ENCODE results near the gene PRR19. TPM values are rescaled to one million over a fixed set of nuclear protein-coding genes. Genes with fewer than 3 reads are reported as not detected.

The PRR19 gene
- total and polyA plus RNA-seq, 10 of the 15 experiments (the other 5 are each of a cell fraction or from before 2014, with no cell fraction given): 0.09 to 1.7 (median 0.73) TPM; not detected in 1

DNA sequence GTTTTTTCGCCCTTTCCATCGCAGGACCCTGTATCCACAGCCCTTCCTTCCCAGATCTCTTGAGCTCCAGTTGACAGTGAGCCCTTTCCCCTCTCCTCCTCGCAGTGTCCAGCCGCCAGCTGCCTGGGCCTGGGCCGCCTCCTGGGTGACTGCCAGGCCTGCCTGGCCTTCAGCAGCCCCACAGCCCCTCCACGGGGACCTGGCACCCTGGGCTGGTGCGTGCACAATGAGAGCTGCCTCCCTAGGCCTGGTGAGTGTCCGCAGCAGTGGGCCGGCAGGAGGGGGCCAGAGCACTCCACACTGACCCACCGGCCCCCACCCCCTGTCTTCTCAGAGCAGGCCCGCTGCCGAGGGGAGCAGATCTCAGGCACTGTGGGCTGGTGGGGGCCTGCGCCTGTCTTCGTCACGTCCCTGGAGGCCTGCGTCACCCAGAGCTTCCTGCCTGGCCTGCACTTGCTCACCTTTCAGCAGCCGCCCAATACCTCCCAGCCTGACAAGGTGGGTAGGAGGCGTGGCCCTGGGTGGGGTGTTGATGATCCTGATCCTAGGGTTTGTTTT, 42.5 kb downstream of the PRR19 start (continued):
- TF ChIP-seq, protein P1, sequence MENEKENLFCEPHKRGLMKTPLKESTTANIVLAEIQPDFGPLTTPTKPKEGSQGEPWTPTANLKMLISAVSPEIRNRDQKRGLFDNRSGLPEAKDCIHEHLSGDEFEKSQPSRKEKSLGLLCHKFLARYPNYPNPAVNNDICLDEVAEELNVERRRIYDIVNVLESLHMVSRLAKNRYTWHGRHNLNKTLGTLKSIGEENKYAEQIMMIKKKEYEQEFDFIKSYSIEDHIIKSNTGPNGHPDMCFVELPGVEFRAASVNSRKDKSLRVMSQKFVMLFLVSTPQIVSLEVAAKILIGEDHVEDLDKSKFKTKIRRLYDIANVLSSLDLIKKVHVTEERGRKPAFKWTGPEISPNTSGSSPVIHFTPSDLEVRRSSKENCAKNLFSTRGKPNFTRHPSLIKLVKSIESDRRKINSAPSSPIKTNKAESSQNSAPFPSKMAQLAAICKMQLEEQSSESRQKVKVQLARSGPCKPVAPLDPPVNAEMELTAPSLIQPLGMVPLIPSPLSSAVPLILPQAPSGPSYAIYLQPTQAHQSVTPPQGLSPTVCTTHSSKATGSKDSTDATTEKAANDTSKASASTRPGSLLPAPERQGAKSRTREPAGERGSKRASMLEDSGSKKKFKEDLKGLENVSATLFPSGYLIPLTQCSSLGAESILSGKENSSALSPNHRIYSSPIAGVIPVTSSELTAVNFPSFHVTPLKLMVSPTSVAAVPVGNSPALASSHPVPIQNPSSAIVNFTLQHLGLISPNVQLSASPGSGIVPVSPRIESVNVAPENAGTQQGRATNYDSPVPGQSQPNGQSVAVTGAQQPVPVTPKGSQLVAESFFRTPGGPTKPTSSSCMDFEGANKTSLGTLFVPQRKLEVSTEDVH (IDR thresholded peaks at IDR 0.05; ENCODE audit: low read depth, partially characterized antibody): no peak
- TF ChIP-seq EED (IDR thresholded peaks at IDR 0.05; ENCODE audit: low read depth) (no peak), NFXL1 (IDR thresholded peaks at IDR 0.05; ENCODE audit: borderline replicate concordance) (no peak), FOXK2 (IDR thresholded peaks at IDR 0.05) (no peak)

GRCh38 chr19:42345191-42345812, 43.4 kb downstream of the PRR19 start:
- Histone ChIP-seq H3K4me1 (ENCODE audit: control insufficient read depth, insufficient read depth, low read length) (no peaks in the 10 kb centered on the region), H3K27ac (ENCODE audit: control insufficient read depth, insufficient read depth) (no peak overlapping the region), H3K9ac (ENCODE audit: control insufficient read depth, insufficient read depth, low read length) (no peak overlapping the region), H3K36me3 (ENCODE audit: control insufficient read depth in 2 of 2, insufficient read depth in 2 of 2, low read length in 1 of 2) (no peaks in the 10 kb centered on the region; a peak in 3 of 4 replicates), H3K79me2 (ENCODE audit: control insufficient read depth, insufficient read depth, low read length) (no peaks in the 10 kb centered on the region), H3K4me2 (ENCODE audit: control insufficient read depth, insufficient read depth) (no peak overlapping the region), H4K20me1 (ENCODE audit: control insufficient read depth, insufficient read depth) (no peaks in the 10 kb centered on the region), H2AFZ (ENCODE audit: control insufficient read depth, low read depth, low read length) (no peak overlapping the region), H3K27me3 (replicated peaks in 1 of 2; ENCODE audit: control insufficient read depth in 2 of 2, insufficient read depth in 2 of 2, low read length in 1 of 2) (no peaks in the 10 kb centered on the region), H3K9me3 (replicated peaks; ENCODE audit: control insufficient read depth, insufficient read depth, low read length) (no peaks in the 10 kb centered on the region), H3K4me3 (no peak overlapping the region)
- ChIA-PET POLR2A (no interaction called here), RAD21 (ENCODE audit: unreplicated experiment) (no interaction called here), CTCF (no interaction called here), SMC1A (ENCODE audit: uncharacterized antibody, unreplicated experiment) (interaction anchor here (0.8 kb wide), 1 partner anchor 9 kb away, joined by 3 read pairs; no protein-coding TSS in a partner anchor)
- intact Hi-C loops (cut with micrococcal nuclease; ENCODE audit: unreplicated experiment) (no loop called here), in situ Hi-C loops (cut with MboI) (no loop called here)
- 69% methylated on average over 6 of the region's 6 CpGs for WGBS (ENCODE audit: insufficient coverage, insufficient replicate concordance, low lambda C conversion rate, missing lambda C conversion rate)
- ATAC-seq (no peak), DNase-seq (ENCODE audit: low read depth, low spot score) (no peak), FAIRE-seq (no peak)
- no TSS peak for BruUV-seq (replicated peaks)
- no peak for TF ChIP-seq MAX (IDR thresholded peaks at IDR 0.05; ENCODE audit: low read depth, low read length)
- no peak for TF ChIP-seq SMARCA5 (IDR thresholded peaks at IDR 0.05)
- TF ChIP-seq, protein P2, sequence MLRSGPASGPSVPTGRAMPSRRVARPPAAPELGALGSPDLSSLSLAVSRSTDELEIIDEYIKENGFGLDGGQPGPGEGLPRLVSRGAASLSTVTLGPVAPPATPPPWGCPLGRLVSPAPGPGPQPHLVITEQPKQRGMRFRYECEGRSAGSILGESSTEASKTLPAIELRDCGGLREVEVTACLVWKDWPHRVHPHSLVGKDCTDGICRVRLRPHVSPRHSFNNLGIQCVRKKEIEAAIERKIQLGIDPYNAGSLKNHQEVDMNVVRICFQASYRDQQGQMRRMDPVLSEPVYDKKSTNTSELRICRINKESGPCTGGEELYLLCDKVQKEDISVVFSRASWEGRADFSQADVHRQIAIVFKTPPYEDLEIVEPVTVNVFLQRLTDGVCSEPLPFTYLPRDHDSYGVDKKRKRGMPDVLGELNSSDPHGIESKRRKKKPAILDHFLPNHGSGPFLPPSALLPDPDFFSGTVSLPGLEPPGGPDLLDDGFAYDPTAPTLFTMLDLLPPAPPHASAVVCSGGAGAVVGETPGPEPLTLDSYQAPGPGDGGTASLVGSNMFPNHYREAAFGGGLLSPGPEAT (IDR thresholded peaks at IDR 0.05; ENCODE audit: low read depth): no peak
- TF ChIP-seq MXI1 (IDR thresholded peaks at IDR 0.05; ENCODE audit: low read depth, low read length): no peak
- no peak for TF ChIP-seq SRF (IDR thresholded peaks at IDR 0.05; ENCODE audit: low read depth in 2 of 2, low read length in 2 of 2)
- no peak for TF ChIP-seq SMAD1 (IDR thresholded peaks at IDR 0.05; ENCODE audit: low read depth, partially characterized antibody)
- TF ChIP-seq MTA3 (IDR thresholded peaks at IDR 0.05; ENCODE audit: borderline replicate concordance, low read length): no peak
- no peak for TF ChIP-seq TCF12 (IDR thresholded peaks at IDR 0.05; ENCODE audit: low read depth, low read length)
- TF ChIP-seq TCF7 (IDR thresholded peaks at IDR 0.05; ENCODE audit: borderline replicate concordance): no peak
- no peak for TF ChIP-seq PML (IDR thresholded peaks at IDR 0.05; ENCODE audit: low read length)

Data from GM12878 (cell line).